Stimulated activated CD4-positive, alpha-beta T cell treated with anti-CD3 and anti-CD28 coated beads, Interleukin-2, amount 100 ng/mL, for 24 hours (primary cell): ENCODE measurements around the gene BBS9.

ENCODE experiments used
- DNase-seq, 2 donors: peaks; one replicate each; pipeline ENCODE4 v3.0.0-alpha.2; 2020

Gene BBS9

DNA sequence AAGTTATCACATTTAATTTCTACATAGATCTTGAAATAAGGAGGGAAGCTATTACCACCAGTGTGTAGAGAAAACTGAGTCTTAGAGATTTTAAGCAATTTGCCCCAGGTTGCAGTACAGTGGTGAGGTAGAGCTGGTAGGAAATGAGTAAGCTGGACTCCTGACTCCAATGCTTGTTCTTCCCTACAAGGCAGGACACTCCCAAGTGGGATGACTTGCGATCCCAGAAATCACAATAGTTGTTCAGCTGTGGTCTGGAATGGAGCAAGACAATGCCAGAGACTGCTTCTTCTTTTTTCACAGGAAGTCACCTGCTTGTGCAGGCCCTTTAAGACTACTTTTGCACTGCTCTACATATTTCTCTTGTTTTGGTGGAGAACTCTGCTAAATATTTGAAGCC lies 448.8 kb downstream of the BBS9 start:
- no peak for DNase-seq

DNA sequence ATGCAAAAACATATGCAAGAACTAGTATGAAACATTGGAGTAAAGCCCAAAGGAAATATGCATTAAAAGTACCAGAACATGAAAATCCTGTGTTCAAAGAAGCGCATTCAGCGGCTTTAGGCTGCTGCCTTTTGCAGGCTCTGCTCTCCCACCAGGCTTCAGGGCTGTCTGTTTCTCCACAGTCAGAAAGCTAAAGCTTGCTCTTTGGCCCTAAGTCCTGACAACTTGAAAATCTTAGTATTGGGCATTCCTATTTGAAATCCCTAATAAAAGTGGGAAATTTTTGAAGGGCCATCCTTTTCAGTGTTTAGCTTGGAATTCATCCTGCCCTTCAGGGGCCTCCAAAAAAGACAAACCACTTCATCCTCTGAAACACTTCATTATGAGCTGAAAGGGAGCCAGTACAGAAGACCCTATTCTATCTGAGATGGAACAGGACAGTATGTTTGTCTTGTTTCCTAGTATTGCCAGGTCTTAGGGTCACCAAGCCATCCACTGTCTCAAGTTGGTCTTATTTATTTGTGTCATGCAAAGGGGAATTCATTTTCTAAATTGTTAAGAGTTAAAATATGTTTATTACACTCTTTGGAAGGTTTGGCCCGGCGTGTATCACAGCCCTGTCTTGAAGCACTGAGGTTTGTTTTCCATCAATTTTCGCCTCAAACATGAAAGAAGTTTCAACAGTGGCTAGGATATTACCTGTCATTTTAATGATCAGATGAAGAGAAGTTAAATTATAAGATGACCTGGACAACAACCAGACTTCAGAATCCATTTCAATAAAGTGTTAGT lies 449.7 kb downstream of the BBS9 start:
- DNase-seq = no peak

GRCh38 chr7:33579673-33579960 lies 450.3 kb downstream of the BBS9 start:
- DNase-seq = no peak

- no peak for DNase-seq
Observed at GRCh38 chr7:33581236-33581635, 451.9 kb downstream of the BBS9 start.

GRCh38 chr7:33582104-33582503 lies 452.7 kb downstream of the BBS9 start:
- no peak for DNase-seq

DNA sequence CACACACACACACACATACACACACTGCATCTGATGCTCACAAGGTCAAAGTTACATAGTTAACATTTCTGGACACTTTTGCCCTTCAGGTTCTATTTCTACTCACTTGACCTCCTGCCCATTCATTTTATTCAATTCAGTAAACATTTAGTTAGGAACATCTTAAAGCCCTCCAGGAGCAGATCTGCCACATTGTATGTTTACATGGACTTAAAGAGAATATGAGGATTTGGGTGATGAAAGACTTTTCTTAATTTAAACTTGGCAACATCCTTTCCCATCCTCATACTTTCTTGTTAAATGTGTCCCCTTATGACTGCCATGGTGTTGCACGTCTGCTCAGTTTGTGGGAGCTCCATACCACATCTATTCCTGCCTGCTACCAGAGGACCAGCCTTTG lies 453.2 kb downstream of the BBS9 start:
- no peak for DNase-seq

DNA sequence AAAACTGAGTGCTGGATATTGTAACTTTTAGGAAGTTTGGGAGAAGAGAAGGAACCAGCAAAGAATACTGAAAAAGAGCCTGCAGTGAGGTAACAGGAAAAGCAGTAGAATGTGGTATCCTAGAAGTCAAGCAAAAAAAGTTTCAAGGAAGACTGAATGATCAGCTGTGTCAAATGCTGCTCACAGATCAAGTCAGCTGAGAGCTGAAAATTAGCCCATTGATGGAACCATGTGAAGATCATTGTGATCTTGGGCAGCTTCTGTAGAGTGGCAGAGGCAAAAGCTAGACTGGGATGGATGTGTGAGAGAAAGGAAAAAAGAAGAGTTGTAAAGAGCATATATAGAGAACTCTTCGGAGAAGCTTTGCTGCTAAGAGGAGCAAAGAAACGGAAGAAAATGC lies 460.5 kb downstream of the BBS9 start:
- no peak for DNase-seq

- no peak for DNase-seq
Observed at GRCh38 chr7:33590916-33591315, 461.6 kb downstream of the BBS9 start.

DNA sequence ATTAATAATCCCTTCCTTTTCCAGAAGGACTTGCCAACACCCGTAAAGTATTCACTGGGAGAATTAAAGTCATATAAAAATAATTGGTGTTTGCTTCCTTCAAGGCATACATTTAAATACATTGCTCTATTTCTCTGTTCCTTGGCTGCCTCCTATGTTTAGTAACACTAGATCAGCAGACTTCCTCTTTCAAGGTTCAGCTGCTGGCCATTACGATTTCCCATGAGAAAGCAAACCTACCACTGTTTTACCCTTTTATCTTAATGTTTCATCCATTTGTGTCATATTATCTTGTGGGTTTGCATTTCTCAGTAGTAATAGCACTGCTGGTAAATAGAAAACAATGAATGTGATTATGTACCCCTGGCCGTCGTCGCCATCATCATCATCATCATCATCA lies 462.1 kb downstream of the BBS9 start:
- no peak for DNase-seq

DNA sequence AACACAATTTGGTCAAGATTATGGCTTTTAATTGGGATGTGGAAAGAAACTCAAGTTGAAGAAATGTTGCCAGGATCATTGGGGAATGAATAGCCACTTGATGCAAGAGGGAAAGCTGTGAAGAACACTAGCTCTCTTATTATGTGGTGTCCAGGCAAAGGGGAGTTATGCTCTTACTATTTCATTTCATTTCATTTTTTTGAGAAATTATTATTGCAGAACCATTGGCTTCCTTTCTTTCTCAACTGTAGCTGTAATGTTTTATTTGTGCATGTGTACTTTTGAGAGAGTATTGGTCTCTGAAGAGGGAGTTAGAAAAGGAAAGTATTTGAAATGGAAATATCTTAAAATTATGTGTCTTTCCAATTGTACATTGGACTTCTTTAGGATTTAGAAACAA lies 463.4 kb downstream of the BBS9 start:
- no peak for DNase-seq

DNA sequence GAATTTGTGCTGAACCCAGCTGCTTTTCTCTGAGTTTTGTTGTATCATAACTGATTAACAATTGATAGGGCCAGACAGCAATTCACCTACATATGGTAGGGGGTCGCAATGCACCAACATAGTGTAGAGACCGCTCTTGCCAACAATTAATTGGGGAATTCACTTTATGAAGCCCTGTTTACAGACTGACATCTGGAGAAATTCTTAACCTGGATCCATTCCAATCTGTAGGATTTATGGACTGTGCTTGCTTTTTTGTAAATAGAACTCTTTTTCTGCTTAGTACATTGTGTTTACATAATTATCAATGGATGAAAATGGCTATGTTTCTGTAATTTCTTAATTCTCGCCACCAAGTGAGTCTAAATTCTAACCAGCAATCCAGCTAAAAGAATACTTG lies 464.2 kb downstream of the BBS9 start:
- DNase-seq = no peak

- no peak for DNase-seq
Observed at GRCh38 chr7:33596686-33597085, 467.3 kb downstream of the BBS9 start.

DNA sequence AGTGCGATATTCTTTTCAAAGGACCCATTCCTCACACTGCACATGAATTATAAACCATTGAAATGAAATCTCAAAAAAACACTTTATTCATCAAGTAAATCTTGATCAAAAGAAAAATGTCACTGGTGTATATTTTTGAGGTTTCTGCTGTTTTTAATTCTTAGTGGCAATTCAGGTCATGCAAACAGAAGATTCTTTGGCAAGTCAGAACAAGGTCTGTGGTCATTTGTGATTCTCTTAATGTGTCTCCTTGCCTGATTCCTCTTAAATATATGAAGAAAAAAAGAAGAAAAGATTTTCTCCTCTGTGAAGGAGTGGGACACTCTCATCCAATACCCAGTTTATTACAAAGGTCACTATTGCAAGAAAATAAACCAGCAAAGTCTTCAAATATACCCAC lies 467.8 kb downstream of the BBS9 start:
- DNase-seq = no peak

- DNase-seq = no peak
Observed at GRCh38 chr7:33601101-33601500, 471.7 kb downstream of the BBS9 start.

- no peak for DNase-seq
Observed at GRCh38 chr7:33601884-33602283, 472.5 kb downstream of the BBS9 start.

GRCh38 chr7:33604056-33604455 lies 474.7 kb downstream of the BBS9 start:
- DNase-seq = no peak

GRCh38 chr7:33610918-33611317 lies 481.6 kb downstream of the BBS9 start:
- no peak for DNase-seq

DNA sequence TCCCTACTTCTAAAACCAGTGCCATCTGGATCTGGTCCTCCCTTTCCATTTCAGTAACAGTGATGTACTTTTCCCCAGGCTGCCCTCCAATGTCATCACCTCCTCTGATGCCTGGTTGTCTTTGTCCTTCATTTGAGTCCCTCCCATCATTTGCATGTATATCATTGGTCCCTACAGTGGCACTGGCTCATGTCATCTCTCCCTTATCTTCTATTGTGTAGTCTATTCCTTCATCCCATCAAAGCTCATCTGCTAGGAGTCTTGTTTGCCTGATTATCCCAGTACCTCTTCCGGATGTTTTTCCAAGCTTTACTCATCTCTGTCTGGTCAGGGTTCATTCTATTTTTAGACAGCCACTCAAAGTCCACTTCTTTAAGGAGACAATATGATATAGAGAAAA lies 483.1 kb downstream of the BBS9 start:
- DNase-seq = no peak

- DNase-seq = no peak
Observed at GRCh38 chr7:33614357-33615117, 485.2 kb downstream of the BBS9 start.

- DNase-seq = no peak
Observed at GRCh38 chr7:33616752-33617151, 487.4 kb downstream of the BBS9 start.

DNA sequence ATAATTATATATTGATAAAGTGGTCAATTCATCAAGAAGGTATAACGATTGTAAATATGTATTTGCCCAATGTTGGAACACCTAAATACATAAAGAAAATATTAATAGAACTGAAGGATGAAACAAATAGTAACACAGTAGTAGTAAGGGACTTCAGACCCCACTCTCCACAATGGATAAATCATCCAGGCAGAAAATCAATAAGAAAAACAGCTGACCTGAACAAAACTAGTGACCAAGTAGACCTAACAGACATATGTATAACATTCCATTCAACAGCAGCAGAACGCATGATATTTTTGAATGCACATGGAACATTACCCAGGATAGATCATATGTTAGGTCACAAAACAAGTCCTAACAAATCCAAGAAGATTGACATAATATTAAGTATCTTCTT lies 489.9 kb downstream of the BBS9 start:
- DNase-seq = no peak

DNA sequence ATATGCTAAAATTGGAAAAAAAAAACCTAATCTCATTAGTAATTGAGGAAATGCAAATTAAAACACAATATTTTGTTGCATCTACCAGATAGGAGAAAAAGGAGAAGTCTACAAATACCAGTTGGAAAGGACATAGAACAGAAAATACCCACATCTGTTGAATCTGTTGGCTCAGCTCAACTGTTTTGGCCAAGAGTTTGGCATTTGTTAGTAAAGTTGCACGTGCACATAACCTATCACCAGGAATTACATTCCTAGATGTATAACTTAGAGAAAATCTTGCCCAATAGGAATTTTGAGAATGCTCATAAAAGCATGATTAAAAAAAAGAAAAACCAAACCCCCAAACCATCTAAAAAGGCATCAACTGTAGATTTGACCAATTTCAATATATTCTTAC lies 493.9 kb downstream of the BBS9 start:
- DNase-seq = no peak

GRCh38 chr7:33624215-33624614 lies 494.9 kb downstream of the BBS9 start:
- DNase-seq = no peak

DNA sequence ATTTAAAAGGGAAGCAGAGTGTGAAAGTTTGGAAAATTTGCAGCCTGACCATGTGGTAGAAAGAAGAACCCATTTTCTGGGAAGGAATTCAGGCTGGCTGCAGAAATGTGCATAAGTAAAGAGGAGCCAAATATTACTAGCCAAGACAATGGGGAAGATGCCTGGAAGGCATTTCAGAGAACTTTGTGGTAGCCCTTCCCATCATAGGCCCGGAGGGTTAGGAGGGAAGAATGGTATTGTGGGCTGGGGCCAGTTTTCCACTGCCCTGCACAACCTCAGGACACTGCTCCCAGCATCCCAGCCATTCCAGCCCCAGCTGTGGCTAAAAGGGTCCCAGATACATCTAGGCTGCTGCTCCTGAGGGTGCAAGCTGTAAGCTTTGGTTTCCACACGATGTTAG lies 497.5 kb downstream of the BBS9 start:
- DNase-seq = no peak

GRCh38 chr7:33627741-33628140 lies 498.4 kb downstream of the BBS9 start:
- no peak for DNase-seq
